Activated CD4-positive, alpha-beta T cell treated with anti-CD3 and anti-CD28 coated beads, Interleukin-2, amount 50 U/mL, for 16 hours (primary cell): Measurements from ENCODE around the gene OR2T3.
"Not testable (repeated sequence)": the region's sequence is repeated elsewhere in the genome, so short reads cannot be mapped to it uniquely, and the experiment has no call there.

Experiments
- DNase-seq: peaks from one replicate; pipeline ENCODE4 v3.0.0-alpha.2; 2020

The OR2T3 gene, protein sequence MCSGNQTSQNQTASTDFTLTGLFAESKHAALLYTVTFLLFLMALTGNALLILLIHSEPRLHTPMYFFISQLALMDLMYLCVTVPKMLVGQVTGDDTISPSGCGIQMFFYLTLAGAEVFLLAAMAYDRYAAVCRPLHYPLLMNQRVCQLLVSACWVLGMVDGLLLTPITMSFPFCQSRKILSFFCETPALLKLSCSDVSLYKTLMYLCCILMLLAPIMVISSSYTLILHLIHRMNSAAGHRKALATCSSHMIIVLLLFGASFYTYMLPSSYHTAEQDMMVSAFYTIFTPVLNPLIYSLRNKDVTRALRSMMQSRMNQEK

DNA sequence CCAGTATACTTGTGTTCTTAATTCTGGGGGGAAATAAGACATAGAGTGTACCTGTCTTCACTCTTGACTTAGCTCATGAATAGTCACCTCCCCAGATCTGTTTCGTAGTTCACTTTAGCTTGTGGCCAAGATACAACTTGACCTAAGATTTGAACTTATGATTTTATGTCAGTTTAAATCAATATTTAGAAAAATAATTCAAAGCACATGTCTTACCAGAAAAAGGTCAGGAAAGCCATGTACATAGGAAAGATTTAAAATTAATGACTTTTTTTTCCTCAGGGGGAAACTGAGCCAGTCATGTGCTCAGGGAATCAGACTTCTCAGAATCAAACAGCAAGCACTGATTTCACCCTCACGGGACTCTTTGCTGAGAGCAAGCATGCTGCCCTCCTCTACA, at the start of gene OR2T3:
Gene OR2T3 (plus strand): TSS at position 301 of the 400 bp plus-strand sequence. CDS start 0 bp downstream, at position 301.
- DNase-seq = not testable (repeated sequence)

DNA sequence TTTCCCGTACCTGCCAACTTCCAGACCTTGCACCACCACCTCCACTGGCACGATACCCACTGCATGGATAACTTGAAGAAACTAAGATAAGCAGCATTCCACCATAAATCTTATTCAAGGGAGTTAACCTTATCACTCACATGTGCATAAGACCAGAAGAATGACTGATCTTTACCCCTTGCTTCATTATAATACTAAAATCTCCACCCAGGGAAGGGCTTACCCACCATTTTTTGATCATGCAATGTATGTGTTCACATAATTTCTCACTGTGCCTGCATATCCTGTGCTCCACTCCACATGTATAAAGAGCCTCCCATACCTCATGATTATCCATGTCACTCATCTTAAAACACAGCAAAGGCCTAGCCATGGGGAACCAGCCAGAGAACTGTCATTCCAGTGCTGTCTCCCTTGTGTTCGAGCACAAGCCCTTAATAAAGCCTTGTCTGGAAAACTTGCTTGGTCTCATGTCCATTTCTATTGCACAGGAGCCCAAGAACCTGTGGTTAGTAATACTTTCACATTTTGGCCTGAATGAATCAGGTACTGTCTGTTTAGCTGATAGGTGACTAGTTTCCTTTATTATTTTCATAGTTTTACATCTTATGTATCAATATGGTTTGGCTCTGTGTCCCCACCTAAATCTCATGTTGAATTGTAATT, 45.5 kb upstream of the OR2T3 start:
- not testable (repeated sequence) for DNase-seq

DNA sequence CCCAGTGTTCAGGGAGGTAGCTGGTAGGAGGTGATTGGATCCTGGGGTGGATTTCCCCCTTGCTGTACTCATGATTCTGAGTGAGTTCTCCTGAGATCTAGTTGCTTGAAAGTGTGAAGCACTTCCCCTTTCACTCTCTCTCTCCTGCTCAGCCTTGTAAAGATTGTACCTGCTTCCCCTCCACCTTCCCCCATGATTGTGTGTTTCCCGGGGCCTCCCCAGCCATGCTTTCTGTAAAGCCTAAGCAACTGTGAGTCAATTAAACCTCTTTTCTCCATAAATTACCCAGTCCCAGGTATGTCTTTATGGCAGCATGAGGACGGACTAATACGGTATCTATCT, 45.0 kb upstream of the OR2T3 start:
- DNase-seq = not testable (repeated sequence)

DNA sequence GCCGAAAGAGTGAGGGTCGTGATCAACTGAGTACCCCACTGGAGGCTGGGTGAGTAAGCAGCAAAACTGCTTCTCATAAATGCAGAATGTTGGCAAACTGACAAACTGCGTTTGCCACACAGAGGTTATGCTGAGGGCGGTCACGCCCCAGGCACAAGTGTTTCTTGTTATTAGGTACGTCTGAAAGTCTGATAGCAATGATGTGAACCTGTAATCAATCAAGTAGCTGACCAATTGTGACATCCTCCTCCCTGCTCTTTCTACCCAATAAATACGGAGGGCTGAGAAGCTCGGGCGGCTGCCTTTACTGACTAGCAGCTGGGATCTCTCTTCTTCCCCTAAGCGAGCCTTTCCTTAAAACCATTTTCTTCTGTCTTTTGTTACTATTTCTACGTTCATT, 41.5 kb upstream of the OR2T3 start:
- DNase-seq = not testable (repeated sequence)

DNA sequence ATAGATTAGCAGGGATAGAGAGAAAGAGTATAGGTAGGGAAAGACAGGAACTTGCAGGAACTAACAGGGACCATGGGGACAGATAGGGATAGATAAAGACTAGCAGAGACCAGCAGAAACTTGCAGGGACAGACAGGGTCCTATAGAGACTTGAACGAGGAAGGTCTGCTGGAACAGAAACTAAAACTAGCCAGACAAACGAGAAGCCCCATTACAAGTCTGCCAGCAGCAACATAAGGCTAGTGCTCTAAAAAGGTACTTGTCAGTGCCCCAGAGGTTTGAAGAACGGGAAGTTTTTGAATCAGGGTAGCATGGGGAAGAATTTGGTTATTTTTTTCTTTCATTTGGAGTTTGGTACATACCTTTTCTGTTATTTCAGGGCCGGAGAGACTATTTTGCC, 41.0 kb upstream of the OR2T3 start:
- not testable (repeated sequence) for DNase-seq

DNA sequence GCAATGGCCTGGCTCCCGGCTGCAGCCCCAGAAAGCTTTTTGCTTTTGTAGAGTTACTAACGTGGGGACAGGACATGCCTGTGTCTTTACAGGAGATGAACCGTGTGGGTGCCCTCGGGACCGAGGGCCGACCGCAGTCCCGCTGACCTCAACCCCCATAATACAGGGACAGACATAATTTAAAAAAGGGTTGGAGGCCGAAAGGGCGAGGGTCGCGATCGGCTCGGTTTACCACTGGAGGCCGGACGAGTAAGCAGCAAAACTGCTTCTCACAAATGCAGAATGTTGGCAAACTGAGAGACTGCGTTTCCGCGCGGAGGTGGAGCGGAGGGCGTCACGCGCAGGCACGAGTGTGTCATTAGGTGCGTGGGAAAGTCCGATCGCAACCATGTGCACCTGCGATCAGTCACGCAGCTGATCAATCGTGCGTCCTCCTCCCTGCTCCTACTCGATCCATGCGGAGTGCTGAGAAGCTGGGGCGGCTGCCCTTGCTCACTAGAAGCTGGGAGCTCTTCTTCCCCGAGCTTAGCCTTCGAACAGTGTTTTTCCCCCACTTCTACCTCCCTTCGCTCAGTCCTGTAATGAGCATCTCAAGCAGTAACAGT, 39.2 kb upstream of the OR2T3 start:
- not testable (repeated sequence) for DNase-seq

DNA sequence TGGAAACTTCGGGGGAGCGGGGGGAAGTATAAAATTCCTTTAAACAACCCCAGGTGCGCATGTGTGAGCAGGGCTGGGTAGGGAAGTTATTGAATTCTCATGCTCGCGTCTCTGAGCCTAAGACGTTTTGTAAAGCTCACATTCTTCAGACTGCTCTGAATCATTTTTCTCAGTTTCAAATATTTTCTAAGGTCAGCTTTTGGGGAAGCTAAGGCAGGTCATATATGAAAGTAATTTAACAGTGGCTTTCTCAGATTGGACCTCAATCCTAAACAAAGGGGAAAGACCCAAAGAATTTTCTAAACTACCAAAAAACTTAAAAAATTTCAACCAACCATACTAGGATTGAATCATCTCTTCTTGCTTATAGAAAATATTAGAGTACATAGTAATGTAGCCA, 38.2 kb upstream of the OR2T3 start:
- DNase-seq = not testable (repeated sequence)

DNA sequence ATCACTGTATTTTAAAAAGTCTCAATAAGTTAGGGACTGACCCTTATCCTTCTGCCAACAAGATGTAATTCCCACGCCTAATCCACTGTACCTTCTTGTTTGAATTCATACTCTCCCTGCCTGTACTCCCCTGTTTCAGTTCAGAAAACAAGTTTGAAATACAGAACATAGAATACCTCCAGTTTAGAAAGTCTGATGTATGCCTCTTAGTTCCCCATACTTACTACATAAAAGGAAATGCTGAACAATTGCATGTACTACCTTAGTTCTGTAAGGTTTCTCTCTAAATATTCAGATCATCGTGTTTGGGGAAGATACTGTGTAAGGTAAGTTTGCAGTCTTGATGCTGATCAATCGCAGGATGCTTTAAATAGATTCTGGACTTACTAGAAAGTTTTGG, 36.8 kb upstream of the OR2T3 start:
- not testable (repeated sequence) for DNase-seq

DNA sequence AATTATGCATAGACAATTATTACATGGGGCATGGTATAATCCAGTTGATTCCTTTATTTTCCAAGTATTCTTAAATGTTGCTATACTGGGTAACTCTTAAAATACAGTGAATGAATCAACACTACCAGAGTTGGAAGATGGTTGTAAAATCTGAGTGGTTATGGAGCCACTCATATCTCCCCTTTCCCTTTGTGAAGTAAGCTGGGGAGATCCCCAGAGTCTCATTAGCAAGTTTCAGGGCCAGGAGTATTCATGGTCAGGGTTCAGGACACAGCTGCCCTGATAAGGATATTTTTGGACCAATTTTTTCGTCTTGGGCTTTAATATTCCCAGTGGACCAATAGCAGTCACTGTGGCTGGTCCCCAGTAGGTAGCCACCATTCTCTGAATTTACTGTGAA, 34.5 kb upstream of the OR2T3 start:
- not testable (repeated sequence) for DNase-seq

DNA sequence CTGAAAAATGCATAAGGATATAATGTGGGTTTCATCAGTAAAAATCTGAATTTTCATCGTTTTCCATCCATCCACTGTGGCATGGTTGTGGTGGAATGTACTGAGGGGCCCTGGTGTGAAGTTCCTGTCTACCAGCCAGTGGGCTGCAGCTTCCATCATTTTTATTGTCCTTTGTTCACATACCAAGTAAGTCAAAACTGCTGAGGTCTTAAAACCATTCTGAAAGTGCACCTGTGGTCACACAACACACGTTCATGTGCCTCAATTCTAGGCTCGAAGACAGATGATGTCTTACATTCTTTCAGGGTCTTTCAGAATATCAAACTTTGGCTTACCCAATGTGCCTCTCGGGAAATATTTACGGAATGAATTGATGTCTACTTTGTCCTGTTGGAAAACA, 33.9 kb upstream of the OR2T3 start:
- DNase-seq = not testable (repeated sequence)

DNA sequence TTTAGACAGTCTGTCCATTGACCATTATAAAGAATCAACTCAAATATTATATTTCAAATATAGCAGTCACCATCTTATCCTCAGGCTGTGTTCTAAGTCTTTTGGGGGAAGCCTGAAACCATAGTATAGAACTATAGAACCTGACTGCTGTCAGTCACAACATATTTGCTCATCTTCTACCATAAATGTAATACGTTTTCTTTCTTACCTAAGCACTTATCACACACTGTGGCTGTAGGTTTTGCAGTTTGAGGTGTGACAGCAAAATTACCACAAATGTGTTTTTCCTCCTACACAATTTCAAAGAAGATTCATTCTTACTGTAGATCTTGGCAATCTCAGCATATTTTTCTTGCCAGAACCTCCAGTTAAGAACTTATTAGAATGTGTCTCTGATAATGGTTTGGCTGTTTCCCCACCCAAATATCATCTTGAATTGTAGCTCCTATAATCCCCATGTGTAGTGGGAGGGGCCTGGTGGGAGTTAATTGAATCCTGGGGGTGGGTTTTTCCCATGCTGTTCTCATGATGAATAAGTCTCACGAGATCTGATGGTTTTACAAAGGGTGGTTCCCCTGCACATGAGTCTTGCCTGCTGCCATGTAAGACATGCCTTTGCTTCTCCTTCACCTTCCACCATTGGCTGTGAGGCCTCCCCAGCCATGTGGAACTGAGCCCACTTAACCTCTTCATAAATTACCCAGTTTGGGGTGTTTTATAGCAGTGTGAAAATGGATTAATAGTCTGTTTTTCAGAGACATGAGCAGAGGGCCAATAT, 30.5 kb upstream of the OR2T3 start:
- DNase-seq = not testable (repeated sequence)

DNA sequence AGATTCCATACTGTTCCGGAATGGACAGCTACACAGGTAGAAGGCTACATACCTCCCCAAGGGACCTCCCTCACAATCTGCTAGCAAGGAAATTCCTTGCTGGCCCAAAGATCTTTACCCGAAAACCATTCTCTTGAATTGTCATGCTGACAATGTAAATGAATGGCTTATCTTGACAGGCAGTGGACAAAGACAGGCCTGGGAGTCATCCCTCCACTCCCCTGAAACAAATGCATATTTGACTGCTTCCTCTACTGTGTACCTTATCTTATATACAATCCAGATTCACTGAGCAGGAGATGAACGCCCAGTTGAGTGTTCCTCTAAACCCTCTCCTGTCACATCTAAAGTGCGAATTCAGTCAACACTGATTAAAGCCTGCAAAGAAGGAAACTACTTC, 28.5 kb upstream of the OR2T3 start:
- not testable (repeated sequence) for DNase-seq

DNA sequence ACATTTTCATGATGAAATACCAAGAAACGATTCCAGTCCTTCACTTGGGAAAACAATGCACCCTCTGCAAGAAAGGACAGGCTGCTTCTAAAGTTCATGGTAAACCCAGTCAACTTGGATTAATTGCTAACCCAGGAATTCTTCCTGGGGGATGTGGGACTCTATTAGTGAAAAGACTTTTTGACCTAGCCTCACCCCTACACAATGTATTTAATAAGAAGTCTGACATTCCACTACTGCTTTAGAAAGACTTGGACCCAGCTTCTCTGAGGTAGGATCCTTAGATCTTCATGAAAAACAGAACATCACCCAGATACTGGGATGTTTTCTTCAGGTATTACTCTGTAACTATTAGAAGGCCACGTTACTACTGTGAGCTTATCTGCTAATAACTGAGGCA, 27.8 kb upstream of the OR2T3 start, which contains the start of gene OR2T2:
Gene OR2T2 (plus strand): TSS at position 239 of the 400 bp plus-strand sequence. CDS start 7,161 bp downstream, outside the sequence.
- DNase-seq = not testable (repeated sequence)

DNA sequence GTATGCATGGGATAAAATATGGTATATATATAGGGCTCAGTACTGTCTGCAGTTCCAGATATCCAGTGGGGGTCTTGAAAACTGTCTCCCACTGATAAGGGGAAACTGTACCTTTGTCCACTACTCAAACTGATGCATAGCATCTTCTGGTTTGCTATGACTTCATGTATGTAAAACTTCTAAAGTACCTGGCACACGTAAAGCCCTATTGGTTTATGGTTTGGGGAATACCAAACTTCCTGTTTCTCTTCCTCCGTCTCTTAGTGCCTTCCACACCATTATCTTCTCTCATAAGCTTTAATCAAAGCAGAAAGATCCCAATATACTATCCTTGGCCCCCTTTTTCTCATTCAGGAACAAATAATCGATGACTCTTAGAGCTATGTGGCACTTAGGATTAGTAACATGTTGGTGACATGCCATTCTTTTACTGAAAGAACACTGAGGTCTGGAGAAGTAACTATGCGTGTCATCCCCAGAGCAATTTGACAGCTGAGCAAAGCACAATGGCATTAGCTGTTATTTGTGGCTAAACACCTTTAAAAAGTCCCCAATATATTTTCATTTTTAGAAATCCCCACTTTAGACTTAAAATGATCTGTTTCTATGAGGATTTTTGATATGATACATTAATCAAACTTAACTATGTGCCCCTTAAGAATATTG, 24.6 kb upstream of the OR2T3 start:
- DNase-seq = not testable (repeated sequence)

DNA sequence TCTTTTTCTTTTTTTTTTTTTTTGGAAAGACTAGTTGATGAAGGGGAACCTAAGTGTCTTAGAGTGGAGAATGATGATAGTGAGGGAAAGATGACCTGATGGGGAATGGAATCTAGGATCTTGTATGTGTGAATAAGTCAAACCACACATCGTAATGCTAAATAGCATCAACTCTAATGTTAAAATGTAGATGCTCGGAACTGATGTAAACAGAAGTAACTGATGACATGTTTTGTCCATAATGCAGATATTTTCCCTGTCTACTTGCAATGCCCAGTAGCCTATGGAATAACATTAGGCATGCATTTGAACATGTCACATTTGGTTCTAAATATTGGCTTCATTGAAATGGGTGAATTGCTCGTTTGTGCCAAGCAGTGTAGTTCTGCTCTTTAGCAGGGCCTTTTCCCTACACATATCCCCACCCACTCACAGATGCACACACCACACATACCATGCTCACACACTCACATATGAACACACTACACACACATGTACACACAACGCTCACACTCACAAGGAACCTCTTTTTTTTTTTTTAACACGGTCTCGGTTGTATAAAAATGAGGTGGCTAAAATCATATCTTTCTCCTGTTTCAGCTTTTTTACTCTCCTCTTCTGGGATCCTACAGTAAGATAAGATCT, 23.2 kb upstream of the OR2T3 start:
- not testable (repeated sequence) for DNase-seq

DNA sequence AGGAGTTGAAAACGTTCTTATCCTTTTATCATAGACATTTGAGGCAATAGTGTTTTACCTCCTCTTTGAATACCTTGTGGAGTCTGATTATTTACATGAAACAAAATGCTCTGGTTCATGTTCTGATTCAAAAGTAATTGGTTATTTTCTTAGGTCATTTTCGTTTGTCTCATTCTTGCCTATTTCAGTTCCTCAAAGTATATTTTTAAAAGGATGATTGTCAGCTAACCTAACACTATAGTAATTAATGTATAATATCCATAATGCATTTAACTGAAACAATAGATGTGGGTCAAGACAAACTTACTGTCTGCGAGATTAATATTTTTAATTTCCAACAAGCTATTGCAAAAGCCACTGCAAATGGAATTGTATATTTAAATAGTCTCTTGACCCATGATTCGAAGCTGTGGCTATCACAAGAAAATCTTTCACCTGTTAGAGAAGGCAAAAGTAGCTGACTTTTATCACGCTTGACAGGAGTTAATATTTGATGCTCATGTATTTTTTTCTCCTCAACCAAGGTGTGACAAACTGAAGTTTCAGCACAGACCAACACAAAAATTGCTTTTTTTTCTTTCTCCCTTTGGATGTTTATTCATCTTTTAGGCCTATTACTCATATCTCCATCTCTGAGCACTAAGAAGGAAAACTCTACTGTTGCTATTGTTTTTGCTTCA, 22.5 kb upstream of the OR2T3 start:
- DNase-seq = not testable (repeated sequence)

DNA sequence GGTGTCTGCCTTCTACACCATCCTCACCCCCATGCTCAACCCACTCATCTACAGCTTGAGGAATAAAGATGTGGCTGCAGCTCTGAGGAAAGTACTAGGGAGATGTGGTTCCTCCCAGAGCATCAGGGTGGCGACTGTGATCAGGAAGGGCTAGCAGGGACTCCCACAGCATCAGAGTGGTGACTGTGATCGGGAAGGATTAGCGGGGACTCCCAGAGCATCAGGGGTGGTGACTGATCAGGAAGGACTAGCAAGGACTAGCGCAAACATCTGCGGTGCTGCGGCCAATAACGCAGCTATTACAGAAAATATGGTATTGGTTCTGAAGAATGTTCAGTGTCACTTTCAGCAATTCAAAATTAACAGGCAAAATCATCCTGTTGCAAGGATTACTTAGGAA, 19.5 kb upstream of the OR2T3 start:
- DNase-seq = not testable (repeated sequence)

DNA sequence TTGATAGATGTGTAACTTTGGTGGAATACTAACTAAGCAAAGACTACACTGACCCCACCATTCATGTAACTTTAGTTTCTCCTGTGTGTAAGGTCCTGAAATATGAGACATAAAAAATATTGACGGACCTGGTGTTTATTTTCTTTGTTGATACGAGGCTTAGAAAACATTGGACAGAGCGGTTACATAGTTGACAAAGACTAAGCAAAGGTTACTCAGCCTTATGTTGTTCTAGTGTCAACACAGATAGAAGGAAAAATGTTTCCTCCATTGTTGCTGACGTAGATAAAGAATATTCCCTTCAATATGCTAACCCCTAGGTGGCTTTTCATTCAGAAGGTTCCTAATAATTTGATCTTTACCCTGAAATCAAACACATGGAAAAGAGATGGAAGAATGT, 18.1 kb upstream of the OR2T3 start:
- not testable (repeated sequence) for DNase-seq

DNA sequence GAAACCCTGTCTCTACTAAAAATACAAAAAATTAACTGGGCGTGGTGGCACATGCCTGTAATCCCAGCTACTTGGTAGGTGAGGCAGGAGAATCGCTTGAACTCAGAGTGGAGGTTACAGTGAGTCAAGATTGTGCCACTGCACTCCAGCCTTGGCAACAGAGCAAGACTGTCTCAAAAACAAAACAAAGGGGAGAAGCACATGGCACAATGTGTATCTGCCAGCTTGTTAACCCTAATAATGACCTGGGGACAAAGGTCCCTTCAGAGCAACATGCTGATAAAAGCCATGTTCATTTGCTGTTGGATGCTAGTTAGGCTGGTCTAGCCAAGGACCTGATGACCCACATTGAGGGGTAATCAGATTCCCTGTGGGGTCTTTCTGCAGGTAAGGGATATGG, 16.5 kb upstream of the OR2T3 start:
- DNase-seq = not testable (repeated sequence)

DNA sequence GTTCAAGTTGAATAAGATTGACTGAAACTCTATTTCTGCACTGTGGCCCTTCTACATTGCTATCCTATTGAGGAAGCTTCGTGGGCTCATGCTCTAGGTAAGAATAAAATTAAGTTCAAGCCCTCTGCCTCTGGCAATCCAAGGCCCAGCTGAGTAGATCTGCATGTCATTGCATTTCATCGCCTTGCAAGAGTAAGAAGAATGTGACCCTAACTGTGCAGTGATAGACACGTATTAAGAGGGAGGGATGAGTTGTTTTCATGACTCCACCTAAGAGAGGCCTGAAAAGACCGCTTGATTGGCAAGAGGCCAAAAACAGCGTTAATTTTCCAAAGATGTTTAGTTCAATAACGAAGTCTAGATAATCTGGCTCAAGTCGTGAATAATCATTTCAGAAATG, 14.0 kb upstream of the OR2T3 start:
- not testable (repeated sequence) for DNase-seq

DNA sequence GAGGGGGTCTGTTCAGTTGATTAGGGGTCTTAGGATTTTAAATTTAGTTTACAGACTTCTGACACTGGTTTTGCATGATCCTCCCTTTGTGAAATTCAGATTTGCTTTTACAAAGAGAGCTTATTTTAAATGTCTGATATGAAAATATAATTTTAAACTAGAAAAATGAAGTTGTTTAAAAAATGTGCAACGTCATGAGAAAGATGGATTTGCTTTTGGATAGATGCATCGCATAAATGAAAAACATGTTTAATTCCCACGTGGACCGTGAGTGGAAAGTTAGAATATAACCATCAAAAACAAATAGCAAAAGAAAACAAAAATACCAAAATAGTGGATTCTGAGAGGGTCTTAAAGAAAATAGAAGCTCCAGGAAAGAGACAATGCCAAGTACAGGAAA, 2.0 kb upstream of the OR2T3 start:
- no peak for DNase-seq
